Ectodermal cell (in vitro differentiated cells): ENCODE data around the gene IFI30.

Source experiments
- H3K27ac ChIP-seq: 2 replicates; pipeline ENCODE4 v1.7.0; 2013; ENCODE audit warnings: mild to moderate bottlenecking, low read depth, low read length; ENCODE audit not compliant: insufficient read depth, poor library complexity, severe bottlenecking
- H3K27me3 ChIP-seq: 2 replicates; pipeline ENCODE4 v1.7.0; 2013; ENCODE audit warnings: mild to moderate bottlenecking, low read length; ENCODE audit not compliant: insufficient read depth, control insufficient read depth, poor library complexity, severe bottlenecking
- H3K36me3 ChIP-seq: one replicate; pipeline ENCODE4 v1.7.0; 2013; ENCODE audit warnings: low read length; ENCODE audit not compliant: control insufficient read depth, insufficient read depth
- H3K4me1 ChIP-seq: one replicate; pipeline ENCODE4 v1.7.0; 2013; ENCODE audit warnings: low read length; ENCODE audit not compliant: control insufficient read depth, insufficient read depth
- H3K4me3 ChIP-seq: 2 replicates; pipeline ENCODE4 v1.7.0; 2013; ENCODE audit warnings: low read depth, low read length, control low read depth; ENCODE audit not compliant: insufficient read depth
- H3K9me3 ChIP-seq: 2 replicates; pipeline ENCODE4 v1.7.0; 2013; ENCODE audit warnings: mild to moderate bottlenecking, low read length, moderate library complexity; ENCODE audit not compliant: control insufficient read depth
- WGBS, 2 experiments: methylation state at CpG; one replicate each; pipeline ENCODE4 v1.1.7; 2013; ENCODE audit warnings: missing lambda C conversion rate in 2 of 2; 5-methylcytosine and 5-hydroxymethylcytosine counted together

The IFI30 gene

GRCh38 chr19:18170714-18171255 is 2.8 kb upstream of the IFI30 start:
- H3K4me3 ChIP-seq: no peak overlapping the region
- peaks cover 28% of the 10 kb centered on the region for H3K36me3 ChIP-seq
- no peaks in the 10 kb centered on the region for H3K9me3 ChIP-seq
- H3K4me1 ChIP-seq: peaks cover 9% of the 10 kb centered on the region
- no peak overlapping the region for H3K27ac ChIP-seq
- peaks cover 27% of the 10 kb centered on the region for H3K27me3 ChIP-seq
- WGBS, 2 experiments: 91% methylated on average over 16 of the region's 16 CpGs

GRCh38 chr19:18171605-18172327 is 1.8 kb upstream of the IFI30 start:
- Histone ChIP-seq H3K4me3 (no peak overlapping the region), H3K27ac (no peak overlapping the region), H3K9me3 (no peaks in the 10 kb centered on the region), H3K36me3 (peaks cover 20% of the 10 kb centered on the region), H3K27me3 (peaks cover 27% of the 10 kb centered on the region), H3K4me1 (peaks cover 9% of the 10 kb centered on the region)
- 86 to 91% methylated on average over 8 of the region's 8 CpGs for WGBS, 2 experiments

- Histone ChIP-seq H3K36me3 (peaks cover 14% of the 10 kb centered on the region), H3K4me3 (no peak overlapping the region), H3K4me1 (peaks cover 9% of the 10 kb centered on the region), H3K27ac (no peak overlapping the region), H3K9me3 (no peaks in the 10 kb centered on the region), H3K27me3 (peaks cover 27% of the 10 kb centered on the region)
- WGBS, 2 experiments: 86% methylated on average over 7 of the region's 7 CpGs
Measured at GRCh38 chr19:18172331-18173053, 1.1 kb upstream of the IFI30 start.

GRCh38 chr19:18173054-18173571 is 500 bp upstream of the IFI30 start:
- peaks cover 12% of the 10 kb centered on the region for H3K36me3 ChIP-seq
- no peak overlapping the region for H3K4me3 ChIP-seq
- 84 to 85% methylated on average over 18 of the region's 18 CpGs for WGBS, 2 experiments
- no peak overlapping the region for H3K27ac ChIP-seq
- no peaks in the 10 kb centered on the region for H3K9me3 ChIP-seq
- peaks cover 9% of the 10 kb centered on the region for H3K4me1 ChIP-seq
- peaks cover 27% of the 10 kb centered on the region for H3K27me3 ChIP-seq

- no peak overlapping the region for H3K27ac ChIP-seq
- peaks cover 9% of the 10 kb centered on the region for H3K4me1 ChIP-seq
- no peaks in the 10 kb centered on the region for H3K9me3 ChIP-seq
- 93 to 94% methylated on average over 11 of the region's 11 CpGs for WGBS, 2 experiments
- H3K36me3 ChIP-seq: no peaks in the 10 kb centered on the region
- no peak overlapping the region for H3K4me3 ChIP-seq
- peaks cover 27% of the 10 kb centered on the region for H3K27me3 ChIP-seq
Measured at GRCh38 chr19:18174983-18175382, 1.4 kb downstream of the IFI30 start.

GRCh38 chr19:18176367-18177310 is 3.0 kb downstream of the IFI30 start:
- no peak overlapping the region for H3K4me3 ChIP-seq
- no peaks in the 10 kb centered on the region for H3K9me3 ChIP-seq
- H3K36me3 ChIP-seq: no peaks in the 10 kb centered on the region
- H3K27ac ChIP-seq: no peak overlapping the region
- WGBS, 2 experiments: 93 to 95% methylated on average over 18 to 19 of the region's 19 CpGs
- peaks cover 9% of the 10 kb centered on the region for H3K4me1 ChIP-seq
- peaks cover 27% of the 10 kb centered on the region for H3K27me3 ChIP-seq

GRCh38 chr19:18179957-18180356 is 6.3 kb downstream of the IFI30 start:
- H3K36me3 ChIP-seq: no peaks in the 10 kb centered on the region
- WGBS, 2 experiments: 81 to 100% methylated on average over 2 to 5 of the region's 5 CpGs
- no peak overlapping the region for H3K4me3 ChIP-seq
- no peaks in the 10 kb centered on the region for H3K9me3 ChIP-seq
- H3K27me3 ChIP-seq: peaks cover 7% of the 10 kb centered on the region
- no peaks in the 10 kb centered on the region for H3K4me1 ChIP-seq
- no peak overlapping the region for H3K27ac ChIP-seq

- Histone ChIP-seq H3K27me3 (no peaks in the 10 kb centered on the region), H3K4me3 (no peak overlapping the region), H3K36me3 (no peaks in the 10 kb centered on the region), H3K27ac (no peak overlapping the region), H3K4me1 (no peaks in the 10 kb centered on the region), H3K9me3 (no peaks in the 10 kb centered on the region)
Measured at GRCh38 chr19:18183529-18183928, 9.9 kb downstream of the IFI30 start.

- no peaks in the 10 kb centered on the region for H3K36me3 ChIP-seq
- 32 to 44% methylated on average over 6 of the region's 6 CpGs for WGBS, 2 experiments
- H3K4me1 ChIP-seq: no peaks in the 10 kb centered on the region
- no peak overlapping the region for H3K27ac ChIP-seq
- no peak overlapping the region for H3K4me3 ChIP-seq
- no peaks in the 10 kb centered on the region for H3K27me3 ChIP-seq
- H3K9me3 ChIP-seq: no peaks in the 10 kb centered on the region
Measured at GRCh38 chr19:18185538-18185937, 11.9 kb downstream of the IFI30 start.
